OCI-LY7 (cell line): Measurements from ENCODE around the gene IFNK. TPM values are rescaled to one million over a fixed set of nuclear protein-coding genes. Genes with fewer than 3 reads are reported as not detected.

Experiments
- BruUV-seq: library from RNA; stranded (reverse); fragments of 400-500 nt; replicated peaks from 2 replicates; lab custom pipeline; 2021; lab: Mats Ljungman, UMichigan
- CTCF ChIA-PET: fragments of 300-600 bp; sonication (Branson Sonifier 250); formaldehyde crosslinking; loops from one replicate; lab custom pipeline; 2022; ENCODE audit warnings: antibody characterized with exemption; ENCODE audit not compliant: unreplicated experiment; lab: Charles Lee
- POLR2A ChIA-PET: fragments of 300-600 bp; sonication (Branson Sonifier 250); formaldehyde crosslinking; loops from one replicate; lab custom pipeline; 2022; ENCODE audit warnings: antibody characterized with exemption; lab: Charles Lee
- DNase-seq: peaks from one replicate; pipeline ENCODE4 v3.0.0-alpha.2; 2015; ENCODE audit warnings: low spot score
- H2AFZ ChIP-seq: fragments of 200-600 bp; sonication (generic), shearing (Covaris generic); 2 replicates; pipeline ENCODE4 v1.6.1; 2014; ENCODE audit warnings: mild to moderate bottlenecking, antibody characterized with exemption, low read length, moderate library complexity
- H3K27ac ChIP-seq: fragments of 200-600 bp; sonication (generic); 2 replicates; pipeline ENCODE4 v1.5.1; 2014; ENCODE audit warnings: mixed run types, low read depth, mild to moderate bottlenecking, moderate library complexity, low read length, inconsistent platforms; ENCODE audit not compliant: poor library complexity, severe bottlenecking
- H3K36me3 ChIP-seq: fragments of 200-600 bp; sonication (generic); 2 replicates; pipeline ENCODE4 v1.6.1; 2014; ENCODE audit warnings: mild to moderate bottlenecking, antibody characterized with exemption, low read length, moderate library complexity, mixed read lengths; ENCODE audit not compliant: insufficient read depth
- H3K4me1 ChIP-seq: fragments of 200-600 bp; sonication (generic); 2 replicates; pipeline ENCODE4 v1.5.1; 2014; ENCODE audit warnings: mild to moderate bottlenecking, low read length; ENCODE audit not compliant: insufficient read depth, poor library complexity, severe bottlenecking
- H3K4me2 ChIP-seq: fragments of 200-600 bp; sonication (generic); 2 replicates; pipeline ENCODE4 v1.6.1; 2014; ENCODE audit warnings: mild to moderate bottlenecking, low read length
- H3K4me3 ChIP-seq: fragments of 200-600 bp; sonication (generic); 2 replicates; pipeline ENCODE4 v1.5.1; 2014; ENCODE audit warnings: mild to moderate bottlenecking, low read depth, low read length; ENCODE audit not compliant: poor library complexity, severe bottlenecking
- H3K79me2 ChIP-seq: fragments of 200-600 bp; sonication (generic); 2 replicates; pipeline ENCODE4 v1.6.1; 2016; ENCODE audit warnings: low read depth, mild to moderate bottlenecking, low read length, moderate library complexity, mixed read lengths; ENCODE audit not compliant: insufficient read depth
- H3K9me2 ChIP-seq: fragments of 200-600 bp; sonication (generic); 2 replicates; pipeline ENCODE4 v1.6.1; 2016; ENCODE audit warnings: mild to moderate bottlenecking, low read length, mixed read lengths; ENCODE audit not compliant: insufficient read depth
- H3K9me3 ChIP-seq: fragments of 200-600 bp; sonication (generic); 2 replicates; pipeline ENCODE4 v1.6.1; 2014; ENCODE audit warnings: mild to moderate bottlenecking, mixed run types, low read length, mixed read lengths
- H4K20me1 ChIP-seq: fragments of 200-600 bp; sonication (generic); 2 replicates; pipeline ENCODE4 v1.6.1; 2014; ENCODE audit warnings: mild to moderate bottlenecking, antibody characterized with exemption, low read length, moderate library complexity, mixed read lengths; ENCODE audit not compliant: insufficient read depth
- CTCF ChIP-seq: fragments of 200-600 bp; sonication (generic); conservative IDR thresholded peaks from 2 replicates; pipeline ENCODE4 v1.5.1; 2014; ENCODE audit warnings: mild to moderate bottlenecking, antibody characterized with exemption, low read length, moderate library complexity, mixed read lengths
- EZH2phosphoT487 ChIP-seq: fragments of 200-600 bp; sonication (generic); IDR thresholded peaks from 2 replicates; pipeline ENCODE4 v1.6.1; 2018; ENCODE audit warnings: low read depth, borderline replicate concordance, mild to moderate bottlenecking, mixed run types, antibody characterized with exemption, low read length, moderate library complexity, mixed read lengths
- intact Hi-C: fragments of 100-400 bp; cut with micrococcal nuclease; formaldehyde crosslinking; loops from one replicate; pipeline ENCODE4 v1.10.0; 2022; ENCODE audit not compliant: unreplicated experiment
- total RNA-seq, 2 experiments: library from RNA; depleted of rRNA in 1 of 2; stranded (reverse); fragments of >200 nt in 1 of 2; shearing (Covaris generic) in 1 of 2; gene quantifications; 2 replicates each; pipeline ENCODE4 v1.2.3, GENCODE V29; 2014 to 2022

IFNK gene
- total RNA-seq, 2 experiments from 2014 or later, result not detected

DNA sequence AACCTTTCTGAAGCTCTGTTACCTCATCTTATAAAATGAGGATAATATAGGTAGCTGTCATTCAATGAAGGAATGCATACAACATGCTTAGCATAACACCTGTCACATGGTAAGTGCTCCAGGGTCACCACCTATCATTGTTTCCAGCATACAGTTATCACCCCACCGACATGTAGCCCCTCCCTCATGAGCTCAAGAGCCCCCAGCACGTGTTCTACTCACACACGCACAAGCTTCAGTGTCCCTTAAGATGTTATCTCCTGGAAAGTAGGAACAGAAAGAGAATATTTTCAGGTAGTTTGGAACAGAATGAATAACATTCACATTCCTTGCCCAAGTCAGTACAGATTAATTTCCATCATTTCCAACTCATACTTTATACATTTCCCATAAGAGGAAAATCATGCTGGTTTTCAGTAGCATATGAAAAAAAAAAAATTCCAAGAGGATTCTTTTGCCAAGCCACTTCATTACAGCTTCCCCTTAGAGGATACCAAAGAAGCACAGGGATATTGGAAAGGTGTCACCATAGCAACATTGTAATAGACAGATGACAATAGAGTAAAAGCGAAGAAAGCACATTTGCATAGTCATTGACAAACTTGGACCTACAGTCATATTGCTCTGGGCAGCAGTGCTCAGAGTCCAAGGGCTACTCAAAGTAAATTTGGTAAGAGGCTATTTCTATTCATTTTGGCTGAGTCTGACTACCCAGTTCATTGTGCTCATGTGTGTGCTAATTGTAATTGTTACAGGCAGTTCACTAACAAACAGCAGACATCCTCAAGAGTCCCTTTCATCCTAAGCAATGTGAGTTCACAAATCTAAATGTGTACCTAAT is 7.0 kb downstream of the IFNK start:
- no peak overlapping the region for H3K4me2 ChIP-seq
- H3K4me3 ChIP-seq, result no peak overlapping the region
- H3K36me3 ChIP-seq, result no peaks in the 10 kb centered on the region
- TF ChIP-seq CTCF, result no peak
- no peak for TF ChIP-seq EZH2phosphoT487
- H4K20me1 ChIP-seq, result no peaks in the 10 kb centered on the region
- H3K9me3 ChIP-seq, result no peaks in the 10 kb centered on the region
- intact Hi-C loops, result no loop called here
- POLR2A ChIA-PET, result interaction anchor here (0.6 kb wide), 1 partner anchor 293 kb away, joined by 4 read pairs; no protein-coding TSS in a partner anchor
- peaks cover 5% of the 10 kb centered on the region for H3K4me1 ChIP-seq
- CTCF ChIA-PET, result interaction anchor here (1.7 kb wide), 1 partner anchor 198 kb away, joined by 5 read pairs; no protein-coding TSS in a partner anchor
- no peak for DNase-seq
- H3K79me2 ChIP-seq, result no peaks in the 10 kb centered on the region
- H3K9me2 ChIP-seq, result no peaks in the 10 kb centered on the region
- BruUV-seq, result no TSS peak
- no peak overlapping the region for H2AFZ ChIP-seq
- no peak overlapping the region for H3K27ac ChIP-seq

DNA sequence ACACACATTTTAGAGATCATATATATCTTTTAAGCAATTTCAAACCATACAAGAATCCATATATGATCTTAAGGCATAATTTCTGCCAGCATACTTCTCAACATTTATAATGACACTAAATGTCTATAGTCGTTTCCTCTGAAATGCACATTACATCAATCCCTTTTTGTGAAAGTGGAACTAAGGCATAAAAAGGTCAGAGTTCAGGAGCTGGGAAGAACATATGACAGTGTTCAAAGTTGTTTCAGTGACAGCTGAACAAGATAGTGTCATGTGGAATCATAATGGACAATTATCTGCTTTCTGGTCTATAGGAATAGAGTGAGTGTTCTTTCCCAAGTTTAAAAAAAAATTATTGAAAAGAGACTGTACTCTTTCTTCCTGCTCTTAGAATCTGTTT is 8.0 kb downstream of the IFNK start:
- Histone ChIP-seq H3K79me2 (no peaks in the 10 kb centered on the region), H3K9me3 (no peaks in the 10 kb centered on the region), H3K4me3 (no peak overlapping the region), H3K27ac (no peak overlapping the region), H3K4me2 (no peak overlapping the region), H3K9me2 (no peaks in the 10 kb centered on the region), H2AFZ (no peak overlapping the region), H3K4me1 (peaks cover 5% of the 10 kb centered on the region), H3K36me3 (no peaks in the 10 kb centered on the region), H4K20me1 (no peaks in the 10 kb centered on the region)
- BruUV-seq, result no TSS peak
- intact Hi-C loops, result no loop called here
- TF ChIP-seq EZH2phosphoT487, result no peak
- ChIA-PET CTCF (no interaction called here), POLR2A (no interaction called here)
- no peak for DNase-seq

- no peak for DNase-seq
- Histone ChIP-seq H3K4me1 (peaks cover 5% of the 10 kb centered on the region), H3K4me2 (no peak overlapping the region), H3K9me2 (no peaks in the 10 kb centered on the region), H2AFZ (no peak overlapping the region), H3K4me3 (no peak overlapping the region), H3K27ac (no peak overlapping the region), H3K79me2 (no peaks in the 10 kb centered on the region), H3K9me3 (no peaks in the 10 kb centered on the region), H4K20me1 (no peaks in the 10 kb centered on the region), H3K36me3 (no peaks in the 10 kb centered on the region)
- intact Hi-C loops, result no loop called here
- CTCF ChIA-PET, result no interaction called here
- no peak for TF ChIP-seq EZH2phosphoT487
- no peak for TF ChIP-seq CTCF
- BruUV-seq, result no TSS peak
- POLR2A ChIA-PET, result no interaction called here
Observed at GRCh38 chr9:27533311-27533710, 9.2 kb downstream of the IFNK start.
